ENCODE data around the gene KHDRBS2.

GRCh38 chr6:61833176-61833755, 452.8 kb downstream of the KHDRBS2 start:
- TF ChIP-seq CTCF (conservative IDR thresholded peaks at IDR 0.05 in 1 of 2, IDR thresholded peaks at IDR 0.05 in 1 of 2; ENCODE audit: low read depth in 1 of 2, low read length in 2 of 2) (no peak), EZH2 (IDR thresholded peaks at IDR 0.05; ENCODE audit: low read length, missing control alignments) (no peak)

All from fibroblast of lung (primary cell).